ENCODE measurements around the gene NKD1. TPM values are rescaled to one million over a fixed set of nuclear protein-coding genes. Genes with fewer than 3 reads are reported as not detected.

Gene NKD1
- total RNA-seq, 4 donors from 2014 or later, result 37.1 to 87.8 (median 54.1) TPM

DNA sequence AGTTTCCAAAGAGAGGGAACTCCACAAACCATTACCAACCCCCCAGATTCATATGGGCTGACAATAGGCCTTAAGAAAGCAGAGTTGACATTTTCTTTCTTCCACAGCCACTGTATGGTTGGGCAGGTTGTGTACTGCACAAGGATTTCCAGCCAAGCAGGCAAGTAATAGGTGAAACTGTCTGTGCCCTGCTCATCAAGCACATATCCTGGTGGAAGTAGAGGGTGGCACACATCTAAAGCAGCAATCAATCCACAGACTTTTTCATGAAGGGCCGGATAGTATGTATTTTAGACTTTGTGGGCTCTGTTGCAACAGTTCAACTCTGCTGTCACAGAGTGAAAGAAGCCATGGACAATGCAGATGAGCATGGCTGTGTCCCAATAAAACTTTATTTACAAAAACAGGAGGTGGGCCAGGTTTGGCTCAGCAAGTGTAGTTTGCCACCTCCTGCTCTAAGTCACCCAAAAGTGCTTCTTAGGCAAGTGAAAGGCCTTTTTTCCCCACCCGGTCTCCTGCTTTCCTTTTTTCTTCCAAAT lies 69.5 kb downstream of the NKD1 start:
- peak overlapping the region; percentile 85 to 92 (median 88) for H3K27ac ChIP-seq (replicated peaks in 1 of 4)
- H3K4me1 ChIP-seq, result peaks cover 42 to 78% (median 63%) of the 10 kb centered on the region in 4 donors
- peaks cover 0 to 15% (median 7%) of the 10 kb centered on the region in 4 donors for H3K36me3 ChIP-seq
- 87% methylated on average over 2 of the region's 2 CpGs for WGBS
- no peak overlapping the region for H3K4me3 ChIP-seq
- no peaks in the 10 kb centered on the region for H3K27me3 ChIP-seq
- no peaks in the 10 kb centered on the region for H3K9me3 ChIP-seq
- TF ChIP-seq POLR2A (IDR thresholded peaks at IDR 0.05; ENCODE audit: low read depth), result no peak
- no peak for TF ChIP-seq EP300 (IDR thresholded peaks at IDR 0.05)
- TF ChIP-seq POLR2AphosphoS5 (IDR thresholded peaks at IDR 0.05), result no peak
- no peak for TF ChIP-seq CTCF (IDR thresholded peaks at IDR 0.05)
- intact Hi-C loops (cut with DNase I), result no loop called here
- no peak for DNase-seq (ENCODE audit: extremely low spot score)

- Histone ChIP-seq H3K27me3 (no peaks in the 10 kb centered on the region), H3K27ac (replicated peaks in 1 of 4) (peak overlapping the region in 1 of 4 donors; percentile 90), H3K36me3 (peaks cover 0 to 19% (median 8%) of the 10 kb centered on the region in 4 donors), H3K4me1 (peaks cover 35 to 72% (median 57%) of the 10 kb centered on the region in 4 donors), H3K4me3 (no peak overlapping the region), H3K9me3 (no peaks in the 10 kb centered on the region)
- intact Hi-C loops (cut with DNase I), result no loop called here
- TF ChIP-seq EP300 (IDR thresholded peaks at IDR 0.05) (no peak), CTCF (IDR thresholded peaks at IDR 0.05) (no peak), POLR2A (IDR thresholded peaks at IDR 0.05; ENCODE audit: low read depth) (no peak), POLR2AphosphoS5 (IDR thresholded peaks at IDR 0.05) (no peak)
- 89% methylated on average over 12 of the region's 12 CpGs for WGBS
- no peak for DNase-seq (ENCODE audit: extremely low spot score)
Observed at GRCh38 chr16:50618238-50618918, 70.2 kb downstream of the NKD1 start.

DNA sequence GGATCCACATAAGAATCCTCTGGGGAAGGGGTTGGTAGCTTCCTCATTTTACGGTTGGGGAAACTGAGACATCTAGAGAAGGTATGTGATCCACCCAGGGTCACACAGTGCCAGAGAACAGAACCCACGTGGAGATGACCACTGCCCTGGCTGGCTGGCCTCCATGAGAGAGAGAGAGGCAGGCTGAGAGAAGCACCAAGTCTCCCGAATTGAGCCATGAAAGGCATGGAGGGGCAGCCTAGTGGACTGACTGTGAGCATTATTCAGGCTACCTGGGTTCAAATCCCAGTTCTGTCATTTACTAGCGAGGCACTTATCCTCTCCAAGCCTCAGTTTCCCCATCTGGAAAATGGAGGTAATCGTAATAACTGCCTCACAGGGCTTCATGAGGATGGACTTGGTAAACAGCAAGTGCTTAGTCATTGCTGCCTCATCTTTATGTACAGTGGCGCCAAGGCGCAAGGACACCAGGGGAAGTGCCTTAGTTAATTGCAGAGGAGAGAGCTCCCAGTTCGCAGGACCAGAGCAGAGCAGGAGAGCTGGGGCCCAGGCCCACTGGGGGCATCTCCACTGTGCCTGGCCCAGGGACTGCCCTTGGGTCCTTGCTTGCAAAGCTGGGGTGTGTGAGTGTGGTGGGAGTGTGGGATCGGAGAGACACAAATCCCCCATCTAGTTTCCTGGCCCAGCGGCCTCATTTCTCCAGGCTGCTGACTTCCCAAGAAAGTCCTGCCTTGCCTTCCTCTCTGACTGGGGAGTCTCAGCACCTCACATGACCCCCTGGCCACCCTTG lies 71.7 kb downstream of the NKD1 start:
- no peak overlapping the region for H3K27ac ChIP-seq (replicated peaks in 1 of 4)
- no peaks in the 10 kb centered on the region for H3K27me3 ChIP-seq
- no peak for TF ChIP-seq POLR2AphosphoS5 (IDR thresholded peaks at IDR 0.05)
- TF ChIP-seq EP300 (IDR thresholded peaks at IDR 0.05), result no peak
- no peak for TF ChIP-seq POLR2A (IDR thresholded peaks at IDR 0.05; ENCODE audit: low read depth)
- no peak for TF ChIP-seq CTCF (IDR thresholded peaks at IDR 0.05)
- intact Hi-C loops (cut with DNase I), result no loop called here
- peaks cover 24 to 67% (median 46%) of the 10 kb centered on the region in 4 donors for H3K4me1 ChIP-seq
- H3K4me3 ChIP-seq, result no peak overlapping the region
- no peak for DNase-seq (ENCODE audit: extremely low spot score)
- H3K36me3 ChIP-seq, result peaks cover 0 to 20% (median 8%) of the 10 kb centered on the region in 4 donors
- H3K9me3 ChIP-seq, result no peaks in the 10 kb centered on the region
- WGBS, result 94% methylated on average over 8 of the region's 10 CpGs

GRCh38 chr16:50620646-50621451 lies 72.7 kb downstream of the NKD1 start:
- Histone ChIP-seq H3K9me3 (no peaks in the 10 kb centered on the region), H3K36me3 (peaks cover 0 to 29% (median 11%) of the 10 kb centered on the region in 4 donors), H3K4me3 (no peak overlapping the region), H3K27ac (replicated peaks in 1 of 4) (no peak overlapping the region), H3K27me3 (no peaks in the 10 kb centered on the region), H3K4me1 (peaks cover 17 to 67% (median 46%) of the 10 kb centered on the region in 4 donors)
- TF ChIP-seq POLR2A (IDR thresholded peaks at IDR 0.05; ENCODE audit: low read depth), result no peak
- no peak for TF ChIP-seq EP300 (IDR thresholded peaks at IDR 0.05)
- no peak for TF ChIP-seq CTCF (IDR thresholded peaks at IDR 0.05)
- TF ChIP-seq POLR2AphosphoS5 (IDR thresholded peaks at IDR 0.05), result no peak
- DNase-seq (ENCODE audit: extremely low spot score), result no peak
- 86% methylated on average over 8 of the region's 11 CpGs for WGBS
- intact Hi-C loops (cut with DNase I), result no loop called here
